HG03521 (cell line): ENCODE results near the gene DIP2A.
"Not testable (repeated sequence)": the region's sequence is repeated elsewhere in the genome, so short reads cannot be mapped to it uniquely, and the experiment has no call there.

Experiments
- ATAC-seq: cut with Tn5 transposase; IDR thresholded peaks from one replicate; pipeline ENCODE4 v1.9.1; 2021; ENCODE audit warnings: mild to moderate bottlenecking, moderate library complexity; ENCODE audit not compliant: unreplicated experiment

DIP2A gene

DNA sequence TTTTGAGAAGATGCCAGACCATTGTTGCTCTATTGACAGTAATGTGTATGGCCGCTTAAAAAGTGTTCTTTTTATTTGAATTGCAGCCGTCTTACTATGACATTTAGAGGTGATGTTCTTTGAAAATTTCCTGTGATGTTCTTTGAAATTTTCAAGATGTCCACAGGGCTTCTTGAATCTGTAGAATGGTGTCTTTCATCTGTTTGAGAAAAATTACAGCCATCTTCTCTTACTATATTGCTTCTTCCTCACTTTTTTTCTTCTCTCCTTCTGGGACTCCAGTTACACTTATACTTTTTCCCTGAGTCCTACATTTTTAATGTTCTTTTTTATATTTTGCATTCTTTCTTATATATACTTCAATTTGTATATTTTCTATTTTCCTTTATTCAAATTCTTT is 57.4 kb downstream of the DIP2A start:
- ATAC-seq: no peak

DNA sequence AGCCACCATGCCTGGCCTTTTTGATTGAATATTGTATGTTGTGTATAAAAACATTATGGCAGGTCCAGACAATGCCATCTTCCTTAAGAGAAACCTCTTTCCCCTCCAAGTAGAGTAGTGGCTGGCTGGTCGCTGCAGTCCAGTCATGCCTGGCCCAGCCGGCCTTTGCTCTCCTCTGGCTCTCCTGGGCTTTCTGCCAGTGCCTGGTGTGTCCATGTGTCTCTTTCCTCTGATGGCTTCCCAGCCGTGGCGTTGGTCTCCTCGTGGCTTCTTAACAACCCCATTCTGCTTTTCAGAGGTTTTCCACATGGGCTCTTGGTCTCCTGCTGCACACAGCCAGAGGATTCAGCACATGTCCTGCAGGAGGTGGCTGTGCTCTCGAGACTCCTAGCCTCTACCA is 58.7 kb downstream of the DIP2A start:
- ATAC-seq: no peak

DNA sequence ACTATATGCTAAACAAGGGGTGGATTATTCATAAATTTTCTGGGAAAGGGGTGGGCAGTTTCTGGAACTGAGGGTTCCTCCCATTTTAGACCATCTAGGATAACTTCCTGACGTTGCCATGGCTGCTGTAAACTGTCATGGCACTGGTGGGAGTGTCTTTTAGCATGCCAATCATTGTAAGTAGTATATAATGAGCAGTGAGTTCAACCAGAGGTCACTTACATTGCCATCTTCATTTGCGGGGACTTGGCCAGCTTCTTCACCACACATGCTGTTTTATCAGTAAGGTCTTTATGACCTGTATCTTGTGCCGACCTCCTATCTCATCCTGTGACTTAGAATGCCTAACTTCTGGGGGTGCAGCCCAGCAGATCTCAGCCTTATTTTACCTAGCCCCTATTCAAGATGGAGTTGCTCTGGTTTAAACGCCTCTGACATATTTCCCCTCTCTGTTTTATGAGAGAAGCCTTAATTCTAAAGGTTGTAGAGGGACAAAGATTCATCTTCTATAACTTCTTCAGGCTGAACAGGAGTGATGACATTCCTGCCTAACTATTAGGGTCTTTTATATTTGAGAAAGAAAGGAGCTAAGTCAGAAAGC is 60.4 kb downstream of the DIP2A start:
- no peak for ATAC-seq

DNA sequence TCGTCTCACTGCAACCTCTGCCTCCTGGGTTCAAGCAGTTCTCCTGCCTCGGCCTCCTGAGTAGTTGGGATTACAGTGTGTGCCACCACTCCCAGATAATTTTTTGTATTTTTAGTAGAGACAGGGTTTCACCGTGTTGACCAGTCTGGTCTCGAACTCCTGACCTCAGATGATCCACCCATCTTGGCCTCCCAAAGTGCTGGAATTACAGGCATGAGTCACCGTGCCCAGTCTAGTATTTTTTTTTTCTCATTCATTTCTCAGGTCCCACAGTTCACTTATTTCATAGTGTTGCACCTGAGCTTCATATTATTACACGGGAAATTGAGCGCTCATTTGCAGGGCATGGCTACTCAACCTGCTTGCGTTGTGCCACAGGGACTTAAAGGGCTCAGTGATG is 68.7 kb downstream of the DIP2A start:
- not testable (repeated sequence) for ATAC-seq

DNA sequence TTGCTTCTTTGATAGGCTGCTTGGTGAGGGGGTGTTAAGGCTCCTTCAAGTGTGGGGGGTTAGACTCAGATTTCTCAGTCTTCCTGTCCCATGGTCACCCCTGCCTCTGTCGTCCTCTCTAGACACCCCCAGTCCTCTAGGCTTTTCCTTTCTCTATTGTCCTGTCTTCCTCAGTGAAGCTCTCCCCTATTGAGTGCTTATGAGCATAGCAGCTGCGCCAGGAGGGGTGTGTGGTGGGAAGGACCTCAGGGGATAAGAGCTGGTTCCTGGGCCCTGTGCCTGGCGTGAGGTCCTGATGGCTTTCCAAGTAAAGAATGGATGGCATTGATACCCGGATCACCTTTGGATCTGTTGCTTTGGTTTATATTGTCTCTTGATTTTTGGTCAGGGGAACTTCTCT is 69.1 kb downstream of the DIP2A start:
- no peak for ATAC-seq

DNA sequence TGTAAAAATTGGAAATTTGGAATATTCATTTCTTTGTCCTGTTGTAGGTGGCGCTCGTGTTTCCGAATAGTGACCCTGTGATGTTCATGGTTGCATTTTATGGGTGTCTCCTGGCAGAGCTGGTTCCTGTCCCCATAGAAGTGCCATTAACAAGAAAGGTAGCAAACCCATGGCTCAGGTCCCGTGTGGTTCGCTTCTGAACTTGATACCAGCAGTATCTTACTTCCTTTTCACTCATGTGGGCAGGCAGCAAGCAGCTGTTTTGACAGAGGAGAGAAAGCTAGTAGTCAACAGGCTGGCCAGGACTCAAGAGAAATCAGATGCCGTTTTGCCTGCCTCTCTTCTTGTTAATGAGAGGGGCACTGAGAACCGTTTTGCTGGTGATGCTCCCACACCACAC is 73.4 kb downstream of the DIP2A start:
- no peak for ATAC-seq

DNA sequence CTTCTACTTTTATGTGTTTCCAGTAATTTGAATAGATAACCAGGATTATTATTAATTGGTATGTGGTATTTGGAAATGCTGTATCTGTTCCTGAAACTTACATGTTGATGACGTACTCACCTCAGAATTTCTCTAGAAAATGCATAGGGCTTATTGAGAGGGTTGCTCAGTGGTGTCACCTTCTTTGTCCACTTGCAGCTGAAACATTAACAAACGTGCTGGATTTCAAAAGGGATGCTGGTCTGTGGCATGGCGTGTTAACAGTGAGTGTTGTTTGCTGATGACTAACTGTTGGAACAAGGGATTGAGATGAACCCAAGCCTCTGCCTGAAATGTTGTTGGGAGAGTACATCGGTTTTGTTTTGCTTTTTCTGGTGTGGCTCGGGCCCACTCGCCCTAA is 78.3 kb downstream of the DIP2A start:
- no peak for ATAC-seq

DNA sequence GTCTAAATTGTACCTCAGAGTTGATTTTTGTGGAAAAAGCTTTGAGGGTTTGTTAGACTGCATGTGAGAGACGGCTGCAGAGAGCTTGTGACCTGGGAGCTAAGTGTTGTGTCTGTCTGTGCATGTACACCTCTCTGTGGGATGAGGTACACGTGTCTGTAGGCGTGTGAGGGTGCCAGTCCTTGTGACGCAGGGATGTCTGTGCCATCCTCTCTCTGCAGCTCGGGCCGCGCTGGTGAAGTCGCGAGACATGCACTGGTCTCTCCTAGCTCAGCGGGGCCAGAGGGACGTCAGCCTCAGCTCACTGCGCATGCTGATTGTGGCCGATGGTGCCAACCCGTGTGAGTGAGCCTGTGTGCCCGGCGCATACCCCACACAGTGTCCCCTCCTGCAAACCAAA is 79.6 kb downstream of the DIP2A start:
- ATAC-seq: no peak

DNA sequence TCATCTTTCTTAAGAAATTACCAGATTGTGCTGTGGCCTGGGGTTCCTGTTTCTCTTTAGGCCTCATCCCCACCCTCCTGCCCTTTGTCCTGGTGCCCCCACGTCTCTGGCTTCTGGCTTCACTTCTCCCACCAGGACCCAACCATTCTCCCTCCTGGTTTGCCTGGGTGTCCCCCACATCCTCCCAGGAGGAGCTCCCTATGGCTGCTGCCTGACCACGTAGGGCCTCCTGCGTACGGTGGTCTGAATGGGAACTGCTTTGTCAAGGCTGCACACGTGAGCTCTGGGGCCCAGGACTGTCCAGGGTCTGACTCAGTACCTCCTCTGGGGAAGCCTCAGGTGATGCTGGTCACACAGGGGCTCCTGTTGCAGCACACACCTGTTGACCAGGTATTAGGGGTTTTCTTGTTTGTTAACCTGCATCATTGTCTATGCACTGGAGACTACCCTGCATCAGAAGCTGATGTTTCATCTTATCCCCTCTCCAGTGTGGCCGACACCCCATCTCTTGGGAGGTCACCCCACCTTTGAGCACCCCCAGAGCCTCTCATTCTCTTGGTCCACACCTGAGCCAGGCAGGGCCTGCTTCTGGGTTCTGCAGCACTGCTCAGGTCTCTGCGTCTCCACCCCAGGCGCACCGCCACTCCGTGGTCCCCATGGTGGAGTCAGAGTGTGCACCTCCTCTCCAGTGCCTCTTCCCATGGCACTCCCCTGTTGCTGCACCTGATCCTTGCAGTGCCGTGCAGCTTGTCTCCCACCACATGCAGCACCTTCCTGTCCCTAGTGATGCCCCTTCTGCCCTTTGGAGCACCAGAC is 80.4 kb downstream of the DIP2A start:
- ATAC-seq: no peak

DNA sequence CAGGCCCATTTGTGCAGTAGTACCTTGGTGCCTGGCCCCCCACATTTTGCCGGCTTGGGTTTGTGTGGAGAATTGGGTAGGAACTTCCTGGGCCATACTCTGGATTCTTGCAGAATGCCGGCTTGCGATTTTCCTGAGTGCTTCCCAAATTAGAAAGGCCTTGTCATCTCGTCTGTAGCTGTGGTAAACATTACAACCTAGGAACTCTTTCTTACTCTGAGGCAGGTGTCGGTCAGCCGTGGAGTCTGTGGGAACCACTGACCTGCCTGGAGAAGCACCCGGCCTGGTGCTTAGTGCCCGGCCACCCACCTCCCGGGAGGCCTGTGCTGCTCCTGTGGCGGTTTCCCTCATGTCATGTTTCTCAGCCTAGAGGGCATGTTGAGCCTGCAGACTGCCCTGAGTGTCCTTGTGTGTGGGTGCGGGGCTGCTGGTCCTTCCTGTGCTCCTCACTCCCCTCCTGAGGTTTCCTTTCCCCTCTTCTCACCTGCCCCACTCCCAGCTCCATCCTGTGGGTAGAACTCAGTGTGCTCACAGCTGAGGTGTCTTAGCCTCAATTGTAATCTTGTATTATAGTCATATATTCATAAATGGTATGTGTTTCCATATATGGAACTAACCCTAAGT is 81.5 kb downstream of the DIP2A start:
- no peak for ATAC-seq

DNA sequence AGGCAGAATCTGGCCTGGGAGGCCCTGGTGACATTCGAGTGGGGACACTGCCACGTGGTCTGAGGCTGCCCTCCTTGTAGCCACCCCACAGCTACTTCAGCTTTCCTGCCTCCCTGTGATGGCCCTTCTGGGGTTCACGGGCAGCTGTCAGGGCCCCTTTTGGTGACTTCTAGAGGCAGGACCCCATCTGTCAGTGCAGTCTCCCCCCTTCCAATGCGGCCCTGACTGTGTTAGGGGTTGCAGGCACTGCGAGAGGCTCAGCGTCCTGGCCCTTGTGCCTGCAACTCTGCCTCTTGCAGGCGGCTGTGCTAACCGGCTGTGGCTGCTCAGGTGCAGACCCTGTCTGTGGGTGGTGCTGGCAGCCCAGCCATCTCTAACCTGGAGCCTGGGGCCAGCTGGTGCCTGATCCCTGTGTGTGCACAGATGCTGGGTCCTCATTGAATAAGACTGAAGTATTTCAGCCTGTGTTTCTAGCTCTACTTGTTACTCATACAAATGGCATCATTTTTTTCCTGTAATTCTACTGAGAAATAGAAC is 84.0 kb downstream of the DIP2A start:
- ATAC-seq: no peak

DNA sequence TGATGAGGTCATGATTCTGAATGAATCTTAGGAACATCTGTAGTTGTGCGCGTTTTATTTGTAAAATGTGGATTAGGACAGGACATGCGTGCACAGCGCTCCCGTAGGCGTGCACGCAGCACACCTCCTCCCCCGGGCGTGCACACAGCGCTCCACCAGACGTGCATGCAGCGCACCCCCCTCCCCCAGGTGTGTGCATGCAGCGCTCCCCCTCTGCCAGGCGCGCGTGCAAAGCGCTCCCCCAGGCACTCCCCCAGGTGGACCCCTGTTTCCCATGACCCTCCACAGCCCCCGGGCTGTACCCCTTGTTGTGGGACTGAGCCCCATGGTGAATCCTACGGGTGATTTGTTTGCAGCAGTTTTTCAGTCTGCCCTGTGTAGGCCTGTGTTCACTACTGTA is 84.6 kb downstream of the DIP2A start:
- ATAC-seq: no peak

DNA sequence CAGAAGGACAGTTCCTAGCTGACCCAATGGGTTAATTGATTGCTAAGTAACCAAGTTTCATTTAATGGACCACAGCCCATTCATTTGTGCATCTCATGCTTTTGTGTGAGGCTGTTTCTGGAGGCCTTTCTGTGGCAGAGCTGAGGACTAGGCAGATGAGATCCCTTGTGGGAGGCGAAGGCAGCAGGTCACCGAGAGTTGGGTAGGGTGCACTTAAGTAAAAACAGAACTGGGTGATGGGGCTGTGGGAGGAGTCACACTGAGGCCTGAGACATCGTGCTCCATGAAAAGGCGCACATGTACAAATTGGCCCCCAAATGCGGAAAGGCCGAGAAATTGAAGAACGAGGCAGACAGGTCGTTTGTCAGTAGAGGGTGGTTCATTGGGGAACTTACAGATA is 85.3 kb downstream of the DIP2A start:
- ATAC-seq: no peak

DNA sequence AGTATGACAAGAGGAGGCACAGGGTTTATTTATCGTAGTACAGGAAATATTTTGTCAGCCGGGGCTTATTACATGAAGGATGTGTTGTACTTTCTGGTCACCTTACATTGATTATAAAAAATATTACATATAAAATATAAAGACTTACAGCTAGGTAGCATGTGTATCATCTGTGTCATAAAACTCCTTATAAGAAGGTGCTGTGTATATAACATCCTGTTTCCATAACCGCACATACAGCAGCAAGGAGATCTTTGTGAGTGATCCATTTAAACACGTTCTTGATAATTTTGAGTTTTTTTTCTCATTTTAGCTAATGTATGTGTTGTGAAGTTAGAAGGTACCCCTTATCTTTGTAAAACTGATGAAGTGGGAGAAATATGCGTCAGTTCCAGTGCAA is 86.1 kb downstream of the DIP2A start:
- no peak for ATAC-seq

DNA sequence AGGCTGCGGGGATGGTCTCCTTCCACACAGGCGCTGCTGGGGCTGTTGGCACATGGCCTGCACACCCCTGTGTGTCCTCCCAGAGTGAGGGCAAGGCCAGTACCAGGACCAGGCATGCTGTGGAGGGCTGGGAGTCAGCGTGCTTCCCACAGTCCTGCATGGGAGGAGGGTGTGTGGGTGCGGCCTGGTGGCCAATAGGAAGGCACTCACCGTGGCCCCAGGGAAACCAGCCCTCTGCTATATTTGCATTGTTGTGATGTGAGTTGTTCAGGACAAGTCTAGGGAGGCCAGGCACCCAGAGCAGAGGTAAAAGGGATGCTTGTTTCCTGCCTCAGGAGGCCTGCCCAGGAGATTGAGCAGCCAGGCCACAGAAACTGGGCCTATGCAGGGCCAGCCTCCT is 86.7 kb downstream of the DIP2A start:
- ATAC-seq: no peak

DNA sequence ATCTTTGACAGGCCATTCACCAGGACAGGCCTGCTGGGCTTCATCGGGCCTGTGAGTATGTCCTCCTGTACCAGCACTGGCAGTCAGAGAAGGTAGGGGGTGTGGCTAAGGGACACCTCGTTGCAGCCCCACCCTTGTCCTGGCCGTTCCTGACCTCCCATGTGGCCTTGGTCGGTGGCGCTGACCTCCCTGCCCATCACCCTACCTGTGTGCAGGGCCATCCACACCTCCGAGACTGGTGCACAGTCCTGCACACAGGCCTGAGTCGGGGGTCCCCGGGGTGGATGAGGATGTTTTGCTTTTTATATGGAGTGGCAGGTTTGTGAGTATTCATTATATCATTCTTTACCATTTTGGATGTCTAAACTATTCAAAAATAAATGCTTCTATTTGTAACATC is 87.2 kb downstream of the DIP2A start:
- ATAC-seq: no peak

DNA sequence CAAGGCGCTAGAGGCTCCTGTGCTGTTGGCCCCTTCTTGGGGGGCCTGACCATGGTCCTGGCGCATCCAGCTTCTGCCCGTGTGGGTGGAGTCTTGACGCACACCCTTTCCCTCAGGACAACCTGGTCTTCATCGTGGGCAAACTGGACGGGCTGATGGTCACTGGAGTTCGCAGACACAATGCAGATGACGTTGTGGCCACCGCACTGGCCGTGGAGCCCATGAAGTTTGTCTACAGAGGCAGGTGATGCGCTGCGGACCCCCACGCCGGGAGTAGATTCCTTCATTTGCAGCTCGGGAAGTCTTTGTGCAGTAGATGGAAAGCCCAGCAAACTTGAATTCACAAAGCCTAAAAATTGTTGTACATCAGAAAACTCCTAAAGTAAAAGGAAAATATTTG is 88.1 kb downstream of the DIP2A start:
- ATAC-seq: no peak

DNA sequence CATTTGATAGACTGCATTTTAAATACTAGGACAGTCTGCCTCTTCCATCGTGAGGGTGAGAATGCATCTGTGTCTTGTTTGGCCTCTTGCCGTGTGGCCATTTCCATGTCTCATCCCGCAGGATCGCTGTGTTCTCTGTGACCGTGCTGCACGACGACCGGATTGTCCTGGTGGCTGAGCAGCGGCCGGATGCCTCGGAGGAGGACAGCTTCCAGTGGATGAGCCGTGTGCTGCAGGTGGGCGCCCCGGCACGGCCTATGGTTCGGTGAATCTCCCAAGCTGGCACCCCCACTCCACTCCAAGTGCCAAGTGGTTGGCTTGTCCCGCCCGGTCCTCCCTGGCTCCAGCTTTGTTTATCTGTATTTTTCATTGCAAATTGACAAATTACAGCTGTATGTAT is 91.0 kb downstream of the DIP2A start:
- ATAC-seq: no peak

DNA sequence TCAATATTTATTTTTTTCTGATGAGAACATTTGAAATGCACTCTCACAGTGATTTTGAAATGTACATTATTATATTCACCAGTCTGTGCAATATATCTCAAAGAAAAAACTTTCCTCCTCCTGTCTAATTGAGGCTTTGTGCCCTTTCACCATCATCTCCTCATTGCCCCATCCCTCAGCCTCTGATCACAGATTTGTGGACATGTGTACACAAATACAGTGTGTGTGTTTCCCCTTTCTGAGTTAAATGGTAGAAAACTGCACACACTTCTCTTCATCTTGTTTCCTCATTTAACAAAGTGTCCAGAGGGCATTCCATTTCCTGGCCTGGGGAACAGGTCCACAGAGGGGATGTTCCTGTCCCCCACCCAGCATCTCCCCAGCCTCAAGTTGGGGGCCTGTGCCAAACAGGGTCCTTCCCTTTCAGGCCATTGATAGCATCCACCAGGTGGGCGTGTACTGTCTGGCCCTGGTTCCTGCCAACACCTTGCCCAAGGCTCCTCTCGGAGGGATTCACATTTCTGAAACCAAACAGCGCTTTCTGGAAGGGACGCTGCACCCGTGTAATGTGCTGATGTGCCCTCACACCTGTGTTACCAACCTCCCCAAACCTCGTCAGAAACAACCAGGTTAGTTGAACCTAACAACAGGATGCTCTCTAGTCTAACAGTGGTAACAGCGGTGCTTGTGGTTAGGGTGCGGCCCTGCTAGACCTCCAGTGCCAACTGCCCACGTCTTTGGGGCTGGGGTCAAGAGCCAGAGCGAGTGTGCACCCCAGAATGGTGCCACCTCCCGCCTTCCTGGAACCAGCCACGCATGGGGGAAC is 91.6 kb downstream of the DIP2A start:
- ATAC-seq: no peak

DNA sequence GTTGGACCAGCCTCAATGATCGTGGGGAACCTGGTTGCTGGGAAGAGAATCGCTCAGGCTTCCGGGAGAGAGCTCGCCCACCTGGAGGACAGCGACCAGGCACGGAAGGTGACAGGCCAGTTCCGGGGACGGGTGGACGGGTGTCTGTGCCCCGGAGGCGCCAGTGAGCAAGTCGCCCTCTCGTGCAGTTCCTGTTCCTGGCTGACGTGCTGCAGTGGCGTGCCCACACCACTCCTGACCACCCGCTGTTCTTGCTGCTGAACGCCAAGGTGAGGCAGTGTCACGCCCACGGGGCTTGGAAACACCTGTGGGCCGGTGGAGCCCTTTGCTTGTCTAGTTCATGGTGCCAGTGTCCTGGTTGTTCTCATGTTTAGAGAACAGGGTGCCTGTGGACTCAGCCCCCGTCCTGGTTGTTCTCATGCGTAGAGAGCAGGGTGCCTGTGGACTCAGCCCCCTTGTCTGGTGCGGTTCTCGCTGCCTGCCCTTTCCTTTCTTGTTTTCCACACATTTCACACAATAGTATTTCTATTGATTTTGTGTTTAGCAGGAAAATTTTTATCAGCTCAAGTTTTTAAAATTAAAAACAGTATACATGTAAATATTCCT is 93.0 kb downstream of the DIP2A start:
- no peak for ATAC-seq

DNA sequence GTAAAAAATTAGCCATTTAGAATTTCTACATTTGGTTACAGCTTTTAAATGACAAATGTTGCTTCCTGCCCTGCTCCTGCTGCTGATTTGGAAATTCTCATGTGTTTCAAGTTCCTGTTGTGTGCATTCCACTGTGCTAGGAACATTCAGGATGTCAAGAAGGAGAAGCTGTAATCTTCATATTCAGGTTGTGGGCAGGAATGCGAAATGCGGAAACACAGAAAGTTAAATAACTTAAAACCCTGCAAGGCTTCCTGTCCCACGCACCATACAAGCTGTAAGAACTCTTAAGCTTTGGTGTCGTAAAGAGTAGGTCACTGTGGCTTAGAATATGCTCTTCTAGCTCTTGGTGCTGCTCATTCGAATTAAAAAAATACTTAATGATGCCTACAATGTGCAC is 93.6 kb downstream of the DIP2A start:
- no peak for ATAC-seq
